ENCODE measurements around the gene SRC.

The SRC gene

GRCh38 chr20:37406010-37406998 is 60.4 kb downstream of the SRC start:
- TF ChIP-seq CTCF (conservative IDR thresholded peaks at IDR 0.05; ENCODE audit: control insufficient read depth, insufficient read depth, low read depth, low read length) = no peak
- no peak for DNase-seq (ENCODE audit: low read depth)
- H3K4me3 ChIP-seq (ENCODE audit: control insufficient read depth, low read depth, low read length) = peak overlapping the region; percentile 38

DNA sequence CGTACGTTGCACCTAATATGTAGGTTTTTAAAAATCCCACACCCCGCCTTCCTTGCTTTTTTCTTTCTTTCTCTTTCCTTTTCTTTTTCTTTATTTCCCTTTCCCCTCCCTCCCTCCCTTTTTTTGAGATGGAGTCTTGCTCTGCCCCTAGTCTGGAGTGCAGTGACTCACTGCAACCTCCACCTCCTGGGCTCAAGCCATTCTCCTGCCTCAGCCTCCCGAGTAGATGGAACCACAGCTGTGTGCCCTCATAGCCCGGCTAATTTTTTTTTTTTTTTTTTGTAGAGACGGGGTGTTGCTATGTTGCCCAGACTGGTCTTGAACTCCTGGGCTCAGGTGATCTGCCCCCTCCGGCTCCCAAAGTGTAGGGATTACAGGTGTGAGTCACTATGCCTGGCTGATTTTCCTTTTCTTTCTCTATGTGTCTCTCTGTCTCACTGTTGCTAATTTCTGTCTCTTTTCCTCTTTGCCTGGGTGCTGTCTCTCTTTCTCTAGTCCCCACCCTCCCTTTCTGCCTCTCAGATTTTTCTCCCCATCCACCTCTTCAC is 61.2 kb downstream of the SRC start:
- H3K4me3 ChIP-seq (ENCODE audit: control insufficient read depth, low read depth, low read length) = peak overlapping the region; percentile 38
- DNase-seq (ENCODE audit: low read depth) = peak; percentile 32
- no peak for TF ChIP-seq CTCF (conservative IDR thresholded peaks at IDR 0.05; ENCODE audit: control insufficient read depth, insufficient read depth, low read depth, low read length)

GRCh38 chr20:37407573-37408002 is 61.6 kb downstream of the SRC start:
- H3K4me3 ChIP-seq (ENCODE audit: control insufficient read depth, low read depth, low read length) = no peak overlapping the region
- peak; percentile 37 for DNase-seq (ENCODE audit: low read depth)
- TF ChIP-seq CTCF (conservative IDR thresholded peaks at IDR 0.05; ENCODE audit: control insufficient read depth, insufficient read depth, low read depth, low read length) = no peak

DNA sequence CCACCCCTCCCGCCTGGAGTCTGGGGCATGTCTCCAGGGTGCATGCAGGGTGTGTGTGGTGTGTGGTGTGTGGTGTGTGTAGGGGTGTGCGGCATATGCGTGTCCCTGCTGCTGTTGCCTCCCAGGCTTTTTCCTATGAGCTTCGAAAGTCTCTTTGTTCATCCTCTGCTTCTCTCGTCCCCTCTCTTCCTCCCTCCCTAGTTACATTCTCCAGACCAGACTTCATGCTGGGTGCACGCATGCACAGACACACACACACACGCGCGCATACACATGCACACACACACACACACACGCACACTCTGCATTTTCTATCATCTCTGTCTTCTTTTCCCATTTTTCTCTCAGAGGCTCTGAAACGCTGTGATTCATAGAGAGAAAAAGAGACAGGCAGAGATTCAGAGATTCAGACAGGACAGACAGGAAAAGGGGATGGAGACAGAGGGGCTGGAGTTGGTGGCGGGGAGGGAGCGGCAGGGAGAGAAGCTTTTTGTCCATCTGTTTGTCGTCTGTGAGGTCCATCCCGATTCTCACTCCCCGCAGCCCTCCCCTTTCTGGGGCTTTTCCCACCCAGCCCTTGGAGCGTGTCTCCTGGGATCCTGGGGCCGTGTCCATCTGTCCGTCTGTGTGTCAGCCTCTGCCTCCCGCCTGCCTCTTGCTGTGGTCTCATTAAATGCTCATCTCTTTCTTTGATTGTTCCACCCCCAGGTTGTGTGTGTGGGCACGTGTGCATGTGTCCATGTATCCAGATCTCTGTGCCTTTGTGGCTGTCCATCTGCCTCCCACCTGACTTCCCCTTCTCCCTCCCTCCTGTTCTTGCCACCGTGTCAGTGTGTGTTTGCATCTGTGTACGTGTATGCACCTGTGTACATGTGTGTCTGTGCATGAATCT is 62.6 kb downstream of the SRC start:
- no peak for TF ChIP-seq CTCF (conservative IDR thresholded peaks at IDR 0.05; ENCODE audit: control insufficient read depth, insufficient read depth, low read depth, low read length)
- DNase-seq (ENCODE audit: low read depth) = no peak
- H3K4me3 ChIP-seq (ENCODE audit: control insufficient read depth, low read depth, low read length) = no peak overlapping the region

GRCh38 chr20:37411408-37412219 is 65.7 kb downstream of the SRC start:
- H3K4me3 ChIP-seq (ENCODE audit: control insufficient read depth, low read depth, low read length) = no peak overlapping the region
- TF ChIP-seq CTCF (conservative IDR thresholded peaks at IDR 0.05; ENCODE audit: control insufficient read depth, insufficient read depth, low read depth, low read length) = no peak
- no peak for DNase-seq (ENCODE audit: low read depth)

DNA sequence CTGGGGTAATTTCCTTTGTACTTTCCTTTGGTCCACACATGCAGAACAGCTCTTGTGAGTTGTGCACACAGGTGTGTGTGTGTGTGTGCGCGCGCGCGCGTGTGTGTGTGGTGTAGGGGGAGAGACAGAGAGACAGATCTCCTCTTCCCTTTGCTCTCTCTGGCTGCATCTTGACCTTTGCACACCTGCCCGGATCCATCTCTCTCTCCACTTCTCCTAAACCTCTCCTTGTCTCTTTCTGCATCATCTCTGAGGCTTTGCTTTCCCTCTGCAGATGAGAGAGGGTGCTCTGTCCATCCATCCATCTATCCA is 67.0 kb downstream of the SRC start:
- DNase-seq (ENCODE audit: low read depth) = no peak
- no peak overlapping the region for H3K4me3 ChIP-seq (ENCODE audit: control insufficient read depth, low read depth, low read length)
- no peak for TF ChIP-seq CTCF (conservative IDR thresholded peaks at IDR 0.05; ENCODE audit: control insufficient read depth, insufficient read depth, low read depth, low read length)
